Natural killer cell (primary cell): ENCODE measurements around the gene TTC23L. TPM values are rescaled to one million over a fixed set of nuclear protein-coding genes. Genes with fewer than 3 reads are reported as not detected.
"Not testable (repeated sequence)": the region's sequence is repeated elsewhere in the genome, so short reads cannot be mapped to it uniquely, and the experiment has no call there.

Source experiments
- ATAC-seq, 3 donors: fragments of 150-1000 bp in 2 of 3; fragments of 200-7000 bp in 1 of 3; cut with Tn5 transposase; 1 replicate in 1 of 3; 2 replicates in 2 of 3; pipeline ENCODE4 v1.10.0; 2021; ENCODE audit warnings: mild to moderate bottlenecking in 2 of 3, moderate library complexity in 2 of 3
- DNase-seq, 2 donors: peaks; one replicate each; pipeline versions ENCODE4 v3.0.0 to v3.0.0-alpha.2; 2013 to 2021; ENCODE audit warnings: mixed read lengths in 1 of 2
- H3K27ac ChIP-seq: one replicate; pipeline ENCODE4 v1.5.1; 2013; ENCODE audit warnings: mild to moderate bottlenecking, low read length
- H3K27me3 ChIP-seq: one replicate; pipeline ENCODE4 v1.6.1; 2013; ENCODE audit warnings: low read length; ENCODE audit not compliant: control insufficient read depth, insufficient read depth
- H3K36me3 ChIP-seq: one replicate; pipeline ENCODE4 v1.6.1; 2013; ENCODE audit warnings: low read length; ENCODE audit not compliant: control insufficient read depth, insufficient read depth
- H3K4me1 ChIP-seq: one replicate; pipeline ENCODE4 v1.6.1; 2013; ENCODE audit warnings: low read length; ENCODE audit not compliant: control insufficient read depth, insufficient read depth
- H3K4me3 ChIP-seq: one replicate; pipeline ENCODE4 v1.5.1; 2013; ENCODE audit warnings: low read length
- H3K9me3 ChIP-seq: one replicate; pipeline ENCODE4 v1.6.1; 2013; ENCODE audit warnings: low read length; ENCODE audit not compliant: control insufficient read depth, insufficient read depth
- H3K27ac Mint-ChIP-seq, 2 donors: one replicate each; pipeline ENCODE4 v1.8.0; 2022; ENCODE audit warnings: mild to moderate bottlenecking in 2 of 2, mixed read lengths in 2 of 2, moderate library complexity in 1 of 2
- H3K27me3 Mint-ChIP-seq, 2 donors: one replicate each; pipeline ENCODE4 v1.8.0; 2022; ENCODE audit warnings: low read depth in 2 of 2, mixed read lengths in 2 of 2
- H3K36me3 Mint-ChIP-seq: one replicate; pipeline ENCODE4 v1.8.0; 2022; ENCODE audit warnings: mixed read lengths
- H3K4me1 Mint-ChIP-seq, 2 donors: one replicate each; pipeline ENCODE4 v1.8.0; 2022; ENCODE audit warnings: mixed read lengths in 2 of 2
- H3K4me3 Mint-ChIP-seq: one replicate; pipeline ENCODE4 v1.8.0; 2022; ENCODE audit warnings: mild to moderate bottlenecking, moderate library complexity, mixed read lengths
- H3K9me3 Mint-ChIP-seq, 2 donors: one replicate each; pipeline ENCODE4 v1.8.0; 2022; ENCODE audit warnings: mixed read lengths in 2 of 2
- CTCF ChIP-seq: fragments of 200-600 bp; IDR thresholded peaks from one replicate; pipeline ENCODE4 v1.8.0; 2022; ENCODE audit warnings: antibody characterized with exemption
- WGBS: methylation state at CpG from one replicate; pipeline ENCODE4 v1.1.7; 2013; ENCODE audit warnings: missing lambda C conversion rate; ENCODE audit not compliant: insufficient coverage; 5-methylcytosine and 5-hydroxymethylcytosine counted together
- intact Hi-C: fragments of 100-400 bp; cut with micrococcal nuclease; formaldehyde crosslinking; loops from one replicate; pipeline ENCODE4 v1.14.2; 2022
- total RNA-seq, 4 donors: library from RNA; stranded (reverse); fragments of 120-200 nt in 1 of 4; gene quantifications; one replicate each; pipeline versions ENCODE4 v1.2.3 to v1.2.4, GENCODE V29; 2013 to 2022

TTC23L gene
- total RNA-seq, 3 donors from 2014 or later (not counting 1 experiment from before 2014, with no cell fraction given): 0.48 TPM; not detected in 2

- intact Hi-C loops: no loop called here
- Mint-ChIP-seq H3K4me1 (no peaks in the 10 kb centered on the region), H3K4me3 (no peak overlapping the region), H3K9me3 (no peaks in the 10 kb centered on the region), H3K27me3 (peaks cover 0 to 4% of the 10 kb centered on the region in 2 donors), H3K36me3 (no peaks in the 10 kb centered on the region), H3K27ac (no peak overlapping the region)
- Histone ChIP-seq H3K27ac (no peak overlapping the region), H3K4me1 (no peaks in the 10 kb centered on the region), H3K4me3 (no peak overlapping the region), H3K9me3 (no peaks in the 10 kb centered on the region), H3K27me3 (no peaks in the 10 kb centered on the region), H3K36me3 (no peaks in the 10 kb centered on the region)
- 91% methylated on average over 8 of the region's 8 CpGs for WGBS
- no peak for DNase-seq
- no peak for ATAC-seq
- TF ChIP-seq CTCF: no peak
Measured at GRCh38 chr5:34822956-34823715, 15.8 kb upstream of the TTC23L start.

GRCh38 chr5:34826347-34826746 lies 12.6 kb upstream of the TTC23L start:
- Histone ChIP-seq H3K9me3 (no peaks in the 10 kb centered on the region), H3K4me3 (no peak overlapping the region), H3K36me3 (no peaks in the 10 kb centered on the region), H3K27me3 (no peaks in the 10 kb centered on the region), H3K4me1 (no peaks in the 10 kb centered on the region), H3K27ac (no peak overlapping the region)
- Mint-ChIP-seq H3K27ac (no peak overlapping the region), H3K4me3 (no peak overlapping the region), H3K9me3 (no peaks in the 10 kb centered on the region), H3K36me3 (no peaks in the 10 kb centered on the region), H3K27me3 (peaks cover 0 to 4% of the 10 kb centered on the region in 2 donors), H3K4me1 (no peaks in the 10 kb centered on the region)
- WGBS: 83% methylated on average over 6 of the region's 6 CpGs
- no peak for TF ChIP-seq CTCF
- DNase-seq (no peak), ATAC-seq (no peak)
- intact Hi-C loops: no loop called here

GRCh38 chr5:34827588-34828506 lies 11.1 kb upstream of the TTC23L start:
- H3K36me3 ChIP-seq: no peaks in the 10 kb centered on the region
- no peak overlapping the region for H3K4me3 ChIP-seq
- Mint-ChIP-seq H3K27me3 (peaks cover 0 to 6% of the 10 kb centered on the region in 2 donors), H3K4me1 (no peaks in the 10 kb centered on the region), H3K9me3 (no peaks in the 10 kb centered on the region), H3K4me3 (no peak overlapping the region), H3K36me3 (no peaks in the 10 kb centered on the region), H3K27ac (no peak overlapping the region)
- ATAC-seq: no peak
- intact Hi-C loops: no loop called here
- TF ChIP-seq CTCF: no peak
- H3K27me3 ChIP-seq: no peaks in the 10 kb centered on the region
- no peak for DNase-seq
- H3K4me1 ChIP-seq: no peaks in the 10 kb centered on the region
- H3K9me3 ChIP-seq: no peaks in the 10 kb centered on the region
- WGBS: 80% methylated on average over 5 of the region's 6 CpGs
- no peak overlapping the region for H3K27ac ChIP-seq

- intact Hi-C loops, H3K4me1 Mint-ChIP-seq, H3K27me3 ChIP-seq, DNase-seq, H3K4me1 ChIP-seq, H3K27ac Mint-ChIP-seq, H3K36me3 ChIP-seq, H3K4me3 ChIP-seq, H3K27ac ChIP-seq, ATAC-seq, H3K9me3 ChIP-seq, H3K36me3 Mint-ChIP-seq, H3K9me3 Mint-ChIP-seq, H3K4me3 Mint-ChIP-seq, H3K27me3 Mint-ChIP-seq: not testable (repeated sequence)
- 93% methylated on average over 5 of the region's 7 CpGs for WGBS
Measured at GRCh38 chr5:34830827-34831226, 8.1 kb upstream of the TTC23L start.
